CD8-positive, alpha-beta memory T cell (primary cell): Measurements from ENCODE around the gene BRSK2. TPM values are rescaled to one million over a fixed set of nuclear protein-coding genes. Genes with fewer than 3 reads are reported as not detected.

ENCODE experiments used
- CTCF ChIA-PET: fragments of 350-600 bp; sonication (Branson Sonifier 250); formaldehyde crosslinking; loops from one replicate; lab custom pipeline; 2021; ENCODE audit warnings: antibody characterized with exemption; lab: Charles Lee
- POLR2A ChIA-PET: fragments of 350-600 bp; sonication (Branson Sonifier 250); formaldehyde crosslinking; loops from one replicate; lab custom pipeline; 2021; ENCODE audit warnings: antibody characterized with exemption; lab: Charles Lee
- DNase-seq, 5 donors: peaks; one replicate each; pipeline versions ENCODE4 v3.0.0 to v3.0.0-alpha.2; 2020 to 2022; ENCODE audit warnings: mixed read lengths in 1 of 5
- H3K27ac ChIP-seq: one replicate; pipeline ENCODE4 v1.7.0; 2013; ENCODE audit warnings: low read depth, mild to moderate bottlenecking, low read length, moderate library complexity
- H3K27me3 ChIP-seq: 2 replicates; pipeline ENCODE4 v1.7.0; 2013; ENCODE audit warnings: low read length, mild to moderate bottlenecking; ENCODE audit not compliant: insufficient read depth, poor library complexity, severe bottlenecking
- H3K36me3 ChIP-seq: 2 replicates; pipeline ENCODE4 v1.7.0; 2013; ENCODE audit warnings: mild to moderate bottlenecking, low read length, moderate library complexity; ENCODE audit not compliant: insufficient read depth
- H3K4me1 ChIP-seq: 2 replicates; pipeline ENCODE4 v1.7.0; 2013; ENCODE audit warnings: mild to moderate bottlenecking, low read length, moderate library complexity; ENCODE audit not compliant: insufficient read depth
- H3K4me3 ChIP-seq: 2 replicates; pipeline ENCODE4 v1.7.0; 2013; ENCODE audit warnings: mild to moderate bottlenecking, low read length
- H3K9me3 ChIP-seq: 2 replicates; pipeline ENCODE4 v1.7.0; 2013; ENCODE audit warnings: mild to moderate bottlenecking, low read length
- H3K27ac Mint-ChIP-seq, 8 donors: one replicate each; pipeline ENCODE4 v1.8.0; 2020 to 2021; ENCODE audit warnings: mixed read lengths in 8 of 8, mild to moderate bottlenecking in 6 of 8, inconsistent platforms in 3 of 8, moderate library complexity in 3 of 8
- H3K27me3 Mint-ChIP-seq, 2 donors: one replicate each; pipeline ENCODE4 v1.8.0; 2020 to 2021; ENCODE audit warnings: mixed read lengths in 2 of 2, mild to moderate bottlenecking in 1 of 2, moderate library complexity in 1 of 2
- H3K36me3 Mint-ChIP-seq, 3 donors: one replicate each; pipeline ENCODE4 v1.8.0; 2020 to 2021; ENCODE audit warnings: mixed read lengths in 3 of 3, inconsistent platforms in 1 of 3, mild to moderate bottlenecking in 1 of 3
- H3K4me1 Mint-ChIP-seq, 3 donors: one replicate each; pipeline ENCODE4 v1.8.0; 2020 to 2021; ENCODE audit warnings: mixed read lengths in 3 of 3, inconsistent platforms in 1 of 3, mild to moderate bottlenecking in 1 of 3
- H3K4me3 Mint-ChIP-seq, 7 donors: one replicate each; pipeline ENCODE4 v1.8.0; 2020 to 2021; ENCODE audit warnings: mixed read lengths in 7 of 7, mild to moderate bottlenecking in 6 of 7, moderate library complexity in 4 of 7, inconsistent platforms in 2 of 7
- H3K9me3 Mint-ChIP-seq, 5 donors: one replicate each; pipeline ENCODE4 v1.8.0; 2020 to 2022; ENCODE audit warnings: mixed read lengths in 5 of 5, mild to moderate bottlenecking in 3 of 5, moderate library complexity in 2 of 5, inconsistent platforms in 1 of 5
- polyA plus RNA-seq: library from polyadenylated mRNA; unstranded; fragments of 300-500 nt; fragmentation: Illumina TruSeq; gene quantifications from one replicate; pipeline ENCODE4 v1.2.3, GENCODE V29; 2021
- total RNA-seq, 2 experiments: library from RNA; stranded (reverse); gene quantifications; one replicate each; pipeline ENCODE4 v1.2.3, GENCODE V29; 2021

The BRSK2 gene
- total and polyA plus RNA-seq, 3 experiments from 2014 or later, result 0.23 to 0.59 (median 0.35) TPM

GRCh38 chr11:1369371-1370005 lies 20.2 kb upstream of the BRSK2 start:
- Histone ChIP-seq H3K27ac (no peak overlapping the region), H3K4me3 (no peak overlapping the region), H3K9me3 (no peaks in the 10 kb centered on the region), H3K36me3 (no peaks in the 10 kb centered on the region), H3K27me3 (no peaks in the 10 kb centered on the region), H3K4me1 (no peaks in the 10 kb centered on the region)
- H3K9me3 Mint-ChIP-seq, result peaks cover 3 to 9% (median 7%) of the 10 kb centered on the region in 5 donors
- no peak overlapping the region for H3K27ac Mint-ChIP-seq
- no peaks in the 10 kb centered on the region for H3K4me1 Mint-ChIP-seq
- H3K27me3 Mint-ChIP-seq, result peaks cover 4 to 10% of the 10 kb centered on the region in 2 donors
- POLR2A ChIA-PET, result no interaction called here
- no peaks in the 10 kb centered on the region for H3K36me3 Mint-ChIP-seq
- DNase-seq, result peak in 1 of 5 donors; percentile 33
- H3K4me3 Mint-ChIP-seq, result no peak overlapping the region
- CTCF ChIA-PET, result no interaction called here

GRCh38 chr11:1370186-1371025 lies 19.3 kb upstream of the BRSK2 start:
- ChIA-PET CTCF (no interaction called here), POLR2A (no interaction called here)
- Mint-ChIP-seq H3K4me1 (no peaks in the 10 kb centered on the region), H3K9me3 (peaks cover 3 to 9% (median 7%) of the 10 kb centered on the region in 5 donors), H3K4me3 (no peak overlapping the region), H3K36me3 (no peaks in the 10 kb centered on the region), H3K27me3 (peaks cover 2 to 5% of the 10 kb centered on the region in 2 donors), H3K27ac (no peak overlapping the region)
- Histone ChIP-seq H3K27ac (no peak overlapping the region), H3K9me3 (no peaks in the 10 kb centered on the region), H3K4me1 (no peaks in the 10 kb centered on the region), H3K36me3 (no peaks in the 10 kb centered on the region), H3K4me3 (no peak overlapping the region), H3K27me3 (no peaks in the 10 kb centered on the region)
- DNase-seq, result peak in 1 of 5 donors; percentile 38

GRCh38 chr11:1371026-1371325 lies 18.8 kb upstream of the BRSK2 start:
- Mint-ChIP-seq H3K4me3 (no peak overlapping the region), H3K36me3 (no peaks in the 10 kb centered on the region), H3K9me3 (peaks cover 3 to 9% (median 7%) of the 10 kb centered on the region in 5 donors), H3K4me1 (no peaks in the 10 kb centered on the region), H3K27ac (no peak overlapping the region), H3K27me3 (peaks cover 2 to 5% of the 10 kb centered on the region in 2 donors)
- H3K27ac ChIP-seq, result no peak overlapping the region
- no peak overlapping the region for H3K4me3 ChIP-seq
- ChIA-PET POLR2A (no interaction called here), CTCF (no interaction called here)
- no peaks in the 10 kb centered on the region for H3K4me1 ChIP-seq
- H3K9me3 ChIP-seq, result no peaks in the 10 kb centered on the region
- H3K27me3 ChIP-seq, result no peaks in the 10 kb centered on the region
- DNase-seq, result peak in 1 of 5 donors; percentile 36
- H3K36me3 ChIP-seq, result no peaks in the 10 kb centered on the region

GRCh38 chr11:1371377-1371776 lies 18.4 kb upstream of the BRSK2 start:
- peaks cover 0 to 7% (median 6%) of the 10 kb centered on the region in 5 donors for H3K9me3 Mint-ChIP-seq
- CTCF ChIA-PET, result no interaction called here
- Histone ChIP-seq H3K4me1 (no peaks in the 10 kb centered on the region), H3K4me3 (no peak overlapping the region), H3K9me3 (no peaks in the 10 kb centered on the region), H3K36me3 (no peaks in the 10 kb centered on the region), H3K27ac (no peak overlapping the region), H3K27me3 (no peaks in the 10 kb centered on the region)
- POLR2A ChIA-PET, result no interaction called here
- DNase-seq, result peak in 1 of 5 donors; percentile 17
- peaks cover 2 to 6% of the 10 kb centered on the region in 2 donors for H3K27me3 Mint-ChIP-seq
- no peaks in the 10 kb centered on the region for H3K36me3 Mint-ChIP-seq
- no peak overlapping the region for H3K4me3 Mint-ChIP-seq
- no peak overlapping the region for H3K27ac Mint-ChIP-seq
- no peaks in the 10 kb centered on the region for H3K4me1 Mint-ChIP-seq

GRCh38 chr11:1371836-1372465 lies 17.8 kb upstream of the BRSK2 start:
- DNase-seq, result peak in 1 of 5 donors; percentile 41
- ChIA-PET CTCF (no interaction called here), POLR2A (no interaction called here)
- no peak overlapping the region for H3K27ac Mint-ChIP-seq
- no peaks in the 10 kb centered on the region for H3K4me1 Mint-ChIP-seq
- H3K36me3 Mint-ChIP-seq, result no peaks in the 10 kb centered on the region
- H3K4me3 Mint-ChIP-seq, result no peak overlapping the region
- Histone ChIP-seq H3K4me1 (no peaks in the 10 kb centered on the region), H3K27me3 (no peaks in the 10 kb centered on the region), H3K9me3 (no peaks in the 10 kb centered on the region), H3K36me3 (no peaks in the 10 kb centered on the region), H3K27ac (no peak overlapping the region), H3K4me3 (no peak overlapping the region)
- H3K27me3 Mint-ChIP-seq, result peaks cover 0 to 3% of the 10 kb centered on the region in 2 donors
- H3K9me3 Mint-ChIP-seq, result peaks cover 0 to 4% (median 1%) of the 10 kb centered on the region in 5 donors

DNA sequence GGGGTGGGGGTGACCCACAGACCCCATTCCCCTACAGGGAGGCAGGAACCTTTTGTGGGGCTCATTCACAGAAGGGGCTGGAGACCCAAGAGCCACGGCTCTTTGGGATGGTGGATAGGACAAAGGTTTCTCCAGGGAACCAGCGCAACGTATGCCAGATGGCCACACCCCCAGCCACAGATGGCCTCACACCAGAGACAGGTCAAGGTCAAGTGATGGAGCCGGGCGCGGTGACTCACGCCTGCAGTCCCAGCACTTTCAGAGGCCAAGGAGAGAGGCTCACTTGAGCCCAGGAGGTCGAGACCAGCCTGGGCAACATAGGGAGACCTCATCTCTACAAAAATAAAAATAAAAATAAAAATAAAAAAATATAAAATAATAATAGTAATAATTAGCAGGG lies 17.1 kb upstream of the BRSK2 start:
- ChIA-PET POLR2A (no interaction called here), CTCF (no interaction called here)
- H3K4me1 ChIP-seq, result no peaks in the 10 kb centered on the region
- Mint-ChIP-seq H3K4me1 (no peaks in the 10 kb centered on the region), H3K4me3 (no peak overlapping the region), H3K36me3 (no peaks in the 10 kb centered on the region), H3K27me3 (peaks cover 0 to 3% of the 10 kb centered on the region in 2 donors), H3K9me3 (peaks cover 0 to 4% (median 0%) of the 10 kb centered on the region in 5 donors), H3K27ac (no peak overlapping the region)
- no peaks in the 10 kb centered on the region for H3K9me3 ChIP-seq
- no peaks in the 10 kb centered on the region for H3K27me3 ChIP-seq
- no peak overlapping the region for H3K27ac ChIP-seq
- peak in 1 of 5 donors; percentile 13 for DNase-seq
- H3K36me3 ChIP-seq, result no peaks in the 10 kb centered on the region
- no peak overlapping the region for H3K4me3 ChIP-seq

DNA sequence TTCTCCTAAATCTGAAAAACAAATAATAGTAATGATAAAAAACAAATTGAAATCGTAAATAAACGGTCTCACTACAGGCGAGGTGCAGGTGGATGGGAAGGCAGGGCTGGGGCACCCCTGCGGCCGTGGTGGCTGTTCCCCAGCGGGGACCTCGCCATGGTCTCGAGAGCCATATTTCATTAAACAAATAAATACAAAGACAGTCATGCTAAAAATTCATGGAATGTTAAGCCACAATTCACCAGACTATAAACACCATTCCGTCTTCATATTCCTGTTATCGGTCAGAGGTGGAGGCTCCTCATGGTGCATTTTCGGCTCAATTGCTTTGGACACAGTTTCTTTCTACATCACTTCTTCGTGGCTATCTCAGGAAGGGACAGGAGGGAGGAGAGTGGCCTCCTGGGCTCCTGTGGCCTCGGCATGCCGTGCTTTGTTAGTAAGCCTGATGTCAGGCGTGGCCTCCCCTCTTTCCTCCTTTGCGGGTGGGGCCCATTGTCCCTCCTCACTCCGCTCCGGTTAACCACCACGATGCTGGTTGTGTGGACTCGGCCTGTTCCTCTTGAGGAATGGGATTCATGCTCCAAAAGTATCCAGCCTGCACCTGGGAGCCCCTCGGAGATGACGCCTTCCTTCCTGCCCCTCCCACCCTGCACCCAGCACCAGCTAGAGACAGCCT lies 16.1 kb upstream of the BRSK2 start:
- Mint-ChIP-seq H3K27ac (no peak overlapping the region), H3K4me3 (no peak overlapping the region), H3K4me1 (no peaks in the 10 kb centered on the region), H3K27me3 (peaks cover 0 to 3% of the 10 kb centered on the region in 2 donors), H3K36me3 (no peaks in the 10 kb centered on the region), H3K9me3 (peaks cover 0 to 4% (median 0%) of the 10 kb centered on the region in 5 donors)
- CTCF ChIA-PET, result no interaction called here
- Histone ChIP-seq H3K36me3 (no peaks in the 10 kb centered on the region), H3K27ac (no peak overlapping the region), H3K27me3 (no peaks in the 10 kb centered on the region), H3K4me1 (no peaks in the 10 kb centered on the region), H3K9me3 (no peaks in the 10 kb centered on the region), H3K4me3 (no peak overlapping the region)
- peak in 1 of 5 donors; percentile 26 for DNase-seq
- POLR2A ChIA-PET, result no interaction called here
